ENCODE results near the gene ZCCHC14.

- TF ChIP-seq CTCF (IDR thresholded peaks at IDR 0.05; ENCODE audit: poor library complexity) (no peak), EZH2 (IDR thresholded peaks at IDR 0.05; ENCODE audit: borderline replicate concordance) (no peak)
These were observed 79.8 kb downstream of the ZCCHC14 start for GRCh38 chr16:87412996-87413421.

Data from hepatocyte (in vitro differentiated cells).